Measurements from ENCODE around the gene CLDN15.

DNA sequence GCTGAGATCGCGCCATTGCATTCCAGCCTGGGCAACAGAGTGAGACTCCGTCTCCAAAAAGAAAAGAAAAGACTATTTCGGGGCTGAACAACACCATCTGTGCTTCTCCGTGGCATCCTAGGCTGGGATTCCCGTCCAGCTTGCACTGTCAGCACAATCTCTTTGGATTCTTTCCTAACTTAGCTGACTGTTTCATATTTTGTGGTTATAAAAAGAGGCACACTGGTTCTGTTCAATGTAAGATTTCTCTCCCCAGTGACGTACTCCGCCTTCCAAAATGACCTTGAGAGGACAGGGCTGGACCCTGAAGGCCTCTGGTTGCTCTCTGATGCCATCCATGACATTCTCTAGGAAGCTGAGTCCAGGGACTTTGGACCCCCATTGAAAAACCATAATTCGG is 10.9 kb downstream of the CLDN15 start:
- TF ChIP-seq SUZ12 (IDR thresholded peaks at IDR 0.05; ENCODE audit: extremely low read depth, insufficient read depth, insufficient read length) (no peak), YY1 (IDR thresholded peaks at IDR 0.05; ENCODE audit: insufficient read depth, insufficient read length) (no peak)
